Activated CD8-positive, alpha-beta memory T cell treated with anti-CD3 and anti-CD28 coated beads, Interleukin-2, amount 50 U/mL, for 24 hours (primary cell): Measurements from ENCODE around the gene CNPY1.
"Not testable (repeated sequence)": the region's sequence is repeated elsewhere in the genome, so short reads cannot be mapped to it uniquely, and the experiment has no call there.

Source experiments
- DNase-seq: peaks from one replicate; pipeline ENCODE4 v3.0.0-alpha.2; 2020; ENCODE audit errors: extremely low read depth

Gene CNPY1

GRCh38 chr7:155546449-155546848, at the start of gene CNPY1:
CNPY1 (minus strand) TSS chr7:155546559; CDS start chr7:155545929, 630 bp downstream.
- not testable (repeated sequence) for DNase-seq

- no peak for DNase-seq
Measured at GRCh38 chr7:155594961-155595366, 48.6 kb upstream of the CNPY1 start.

- no peak for DNase-seq
Measured at GRCh38 chr7:155594163-155594732, 47.9 kb upstream of the CNPY1 start.

GRCh38 chr7:155593461-155594162, 47.3 kb upstream of the CNPY1 start:
- DNase-seq = no peak

GRCh38 chr7:155591055-155591775, 44.9 kb upstream of the CNPY1 start:
- DNase-seq = no peak

GRCh38 chr7:155590215-155591018, 44.1 kb upstream of the CNPY1 start:
- no peak for DNase-seq

- no peak for DNase-seq
Measured at GRCh38 chr7:155589001-155589980, 42.9 kb upstream of the CNPY1 start.

- no peak for DNase-seq
Measured at GRCh38 chr7:155588468-155588998, 42.2 kb upstream of the CNPY1 start.

GRCh38 chr7:155587486-155587885, 41.1 kb upstream of the CNPY1 start:
- DNase-seq = no peak

- no peak for DNase-seq
Measured at GRCh38 chr7:155586843-155587440, 40.6 kb upstream of the CNPY1 start.

GRCh38 chr7:155585951-155586350, 39.6 kb upstream of the CNPY1 start:
- DNase-seq = no peak

- DNase-seq = no peak
Measured at GRCh38 chr7:155585532-155585895, 39.2 kb upstream of the CNPY1 start.

GRCh38 chr7:155584763-155585531, 38.6 kb upstream of the CNPY1 start:
- no peak for DNase-seq

GRCh38 chr7:155584261-155584660, 37.9 kb upstream of the CNPY1 start:
- DNase-seq = no peak

- no peak for DNase-seq
Measured at GRCh38 chr7:155583636-155584035, 37.3 kb upstream of the CNPY1 start.

GRCh38 chr7:155581954-155582353, 35.6 kb upstream of the CNPY1 start:
- no peak for DNase-seq

- no peak for DNase-seq
Measured at GRCh38 chr7:155581107-155581830, 34.9 kb upstream of the CNPY1 start.

GRCh38 chr7:155580367-155580766, 34.0 kb upstream of the CNPY1 start:
- no peak for DNase-seq

GRCh38 chr7:155579565-155579964, 33.2 kb upstream of the CNPY1 start:
- DNase-seq = no peak
